ENCODE data around the gene IPMK. TPM values are rescaled to one million over a fixed set of nuclear protein-coding genes. Genes with fewer than 3 reads are reported as not detected.

IPMK gene
- total and polyA plus RNA-seq, 3 experiments from 2014 or later = 1.6 to 7.6 (median 7.0) TPM

GRCh38 chr10:58278274-58278961 is 10.7 kb upstream of the IPMK start:
- Histone ChIP-seq H3K9me3 (ENCODE audit: low read length) (no peaks in the 10 kb centered on the region), H3K4me3 (ENCODE audit: low read length) (no peak overlapping the region), H3K27ac (ENCODE audit: low read depth, low read length) (no peak overlapping the region), H3K27me3 (ENCODE audit: insufficient read depth, low read length, poor library complexity, severe bottlenecking) (no peaks in the 10 kb centered on the region), H3K4me1 (ENCODE audit: insufficient read depth, low read length) (no peaks in the 10 kb centered on the region), H3K36me3 (ENCODE audit: insufficient read depth, low read length) (no peaks in the 10 kb centered on the region)
- Mint-ChIP-seq H3K27me3 (no peaks in the 10 kb centered on the region), H3K36me3 (peaks cover 4 to 20% (median 8%) of the 10 kb centered on the region in 3 donors), H3K4me3 (no peak overlapping the region), H3K27ac (no peak overlapping the region), H3K4me1 (peaks cover 12 to 16% (median 14%) of the 10 kb centered on the region in 3 donors), H3K9me3 (no peaks in the 10 kb centered on the region)
- no peak for DNase-seq
- POLR2A ChIA-PET = no interaction called here
- CTCF ChIA-PET = interaction anchor here (1.0 kb wide), 1 partner anchor 10 kb away, joined by 4 read pairs; the partner anchor contains the start of gene CISD1

- no peak for DNase-seq
- Histone ChIP-seq H3K9me3 (ENCODE audit: low read length) (no peaks in the 10 kb centered on the region), H3K27ac (ENCODE audit: low read depth, low read length) (no peak overlapping the region), H3K4me1 (ENCODE audit: insufficient read depth, low read length) (no peaks in the 10 kb centered on the region), H3K4me3 (ENCODE audit: low read length) (no peak overlapping the region), H3K36me3 (ENCODE audit: insufficient read depth, low read length) (no peaks in the 10 kb centered on the region), H3K27me3 (ENCODE audit: insufficient read depth, low read length, poor library complexity, severe bottlenecking) (no peaks in the 10 kb centered on the region)
- ChIA-PET POLR2A (no interaction called here), CTCF (interaction anchor here (1.7 kb wide), 1 partner anchor 15 kb away, joined by 3 read pairs; no protein-coding TSS in a partner anchor)
- H3K4me3 Mint-ChIP-seq = no peak overlapping the region
- H3K36me3 Mint-ChIP-seq = peaks cover 4 to 20% (median 8%) of the 10 kb centered on the region in 3 donors
- no peaks in the 10 kb centered on the region for H3K9me3 Mint-ChIP-seq
- peaks cover 0 to 3% (median 0%) of the 10 kb centered on the region in 3 donors for H3K4me1 Mint-ChIP-seq
- H3K27ac Mint-ChIP-seq = no peak overlapping the region
- no peaks in the 10 kb centered on the region for H3K27me3 Mint-ChIP-seq
Measured at GRCh38 chr10:58275908-58276307, 8.2 kb upstream of the IPMK start.

GRCh38 chr10:58275261-58275660 is 7.6 kb upstream of the IPMK start:
- no peaks in the 10 kb centered on the region for H3K9me3 ChIP-seq (ENCODE audit: low read length)
- peaks cover 6% of the 10 kb centered on the region for H3K4me1 ChIP-seq (ENCODE audit: insufficient read depth, low read length)
- Mint-ChIP-seq H3K27me3 (no peaks in the 10 kb centered on the region), H3K4me3 (no peak overlapping the region), H3K4me1 (peaks cover 4 to 8% (median 5%) of the 10 kb centered on the region in 3 donors), H3K27ac (no peak overlapping the region), H3K36me3 (peaks cover 4 to 20% (median 8%) of the 10 kb centered on the region in 3 donors), H3K9me3 (no peaks in the 10 kb centered on the region)
- no peak overlapping the region for H3K4me3 ChIP-seq (ENCODE audit: low read length)
- POLR2A ChIA-PET = no interaction called here
- CTCF ChIA-PET = interaction anchor here (1.7 kb wide), 1 partner anchor 15 kb away, joined by 3 read pairs; no protein-coding TSS in a partner anchor
- H3K36me3 ChIP-seq (ENCODE audit: insufficient read depth, low read length) = no peaks in the 10 kb centered on the region
- DNase-seq = no peak
- no peak overlapping the region for H3K27ac ChIP-seq (ENCODE audit: low read depth, low read length)
- no peaks in the 10 kb centered on the region for H3K27me3 ChIP-seq (ENCODE audit: insufficient read depth, low read length, poor library complexity, severe bottlenecking)

GRCh38 chr10:58269782-58270290 is 2.1 kb upstream of the IPMK start:
- Histone ChIP-seq H3K4me1 (ENCODE audit: insufficient read depth, low read length) (peaks cover 28% of the 10 kb centered on the region), H3K36me3 (ENCODE audit: insufficient read depth, low read length) (no peaks in the 10 kb centered on the region), H3K27ac (ENCODE audit: low read depth, low read length) (peak overlapping the region; percentile 72), H3K27me3 (ENCODE audit: insufficient read depth, low read length, poor library complexity, severe bottlenecking) (no peaks in the 10 kb centered on the region), H3K9me3 (ENCODE audit: low read length) (no peaks in the 10 kb centered on the region), H3K4me3 (ENCODE audit: low read length) (peak overlapping the region; percentile 78)
- Mint-ChIP-seq H3K27ac (peak overlapping the region in 5 of 8 donors; percentile 93 to 99 (median 96)), H3K27me3 (no peaks in the 10 kb centered on the region), H3K9me3 (no peaks in the 10 kb centered on the region), H3K4me3 (peak overlapping the region; percentile 94 to 99 (median 98)), H3K4me1 (peaks cover 34 to 51% (median 48%) of the 10 kb centered on the region in 3 donors), H3K36me3 (peaks cover 0 to 25% (median 0%) of the 10 kb centered on the region in 3 donors)
- POLR2A ChIA-PET = interaction anchor here (2.5 kb wide), 1 partner anchor 115 kb away, joined by 25 read pairs; the partner anchor contains the start of gene TFAM
- DNase-seq = no peak
- CTCF ChIA-PET = interaction anchor here (1.2 to 1.5 kb wide), 2 partner anchors 92 to 118 kb away, joined by 4 to 5 read pairs; no protein-coding TSS in a partner anchor

- Histone ChIP-seq H3K27me3 (ENCODE audit: insufficient read depth, low read length, poor library complexity, severe bottlenecking) (no peaks in the 10 kb centered on the region), H3K27ac (ENCODE audit: low read depth, low read length) (peak within 1 kb of the TSS; percentile 85), H3K4me1 (ENCODE audit: insufficient read depth, low read length) (peaks cover 32% of the 10 kb centered on the region), H3K9me3 (ENCODE audit: low read length) (no peaks in the 10 kb centered on the region), H3K36me3 (ENCODE audit: insufficient read depth, low read length) (no peaks in the 10 kb centered on the region), H3K4me3 (ENCODE audit: low read length) (peak within 1 kb of the TSS; percentile 78)
- Mint-ChIP-seq H3K36me3 (peaks cover 0 to 25% (median 0%) of the 10 kb centered on the region in 3 donors), H3K27me3 (no peaks in the 10 kb centered on the region), H3K4me3 (peak within 1 kb of the TSS; percentile 94 to 99 (median 98)), H3K4me1 (peaks cover 41 to 55% (median 55%) of the 10 kb centered on the region in 3 donors), H3K27ac (peak within 1 kb of the TSS; percentile 93 to 99 (median 97)), H3K9me3 (no peaks in the 10 kb centered on the region)
- CTCF ChIA-PET = interaction anchor here (1.1 to 2.0 kb wide), 9 partner anchors 8 to 1637 kb away, joined by 3 to 14 read pairs (median 4); partner anchors contain the start of genes CCDC6 and TFAM
- POLR2A ChIA-PET = interaction anchor here (2.5 kb wide), 1 partner anchor 116 kb away, joined by 25 read pairs; the partner anchor contains the start of gene TFAM
- peak; percentile 89 to 96 (median 95) for DNase-seq
Measured at GRCh38 chr10:58268946-58269781, 1.5 kb upstream of the IPMK start, which contains the start of gene CISD1. CISD1 (plus strand) TSS chr10:58269162; CDS start chr10:58269274, 112 bp downstream.

- CTCF ChIA-PET = interaction anchor here (1.1 to 2.0 kb wide), 9 partner anchors 9 to 1638 kb away, joined by 3 to 14 read pairs (median 4); partner anchors contain the start of genes CCDC6 and TFAM
- no peaks in the 10 kb centered on the region for H3K9me3 ChIP-seq (ENCODE audit: low read length)
- H3K4me1 ChIP-seq (ENCODE audit: insufficient read depth, low read length) = peaks cover 32% of the 10 kb centered on the region
- peak overlapping the region; percentile 94 to 99 (median 98) for H3K4me3 Mint-ChIP-seq
- peaks cover 0 to 25% (median 0%) of the 10 kb centered on the region in 3 donors for H3K36me3 Mint-ChIP-seq
- POLR2A ChIA-PET = interaction anchor here (0.6 to 2.5 kb wide), 3 partner anchors 65 to 119 kb away, joined by 3 to 25 read pairs (median 3); partner anchors contain the start of gene TFAM
- no peaks in the 10 kb centered on the region for H3K9me3 Mint-ChIP-seq
- no peaks in the 10 kb centered on the region for H3K27me3 ChIP-seq (ENCODE audit: insufficient read depth, low read length, poor library complexity, severe bottlenecking)
- peaks cover 41 to 62% (median 61%) of the 10 kb centered on the region in 3 donors for H3K4me1 Mint-ChIP-seq
- H3K27me3 Mint-ChIP-seq = no peaks in the 10 kb centered on the region
- H3K27ac ChIP-seq (ENCODE audit: low read depth, low read length) = peak overlapping the region; percentile 85
- DNase-seq = no peak
- peak overlapping the region; percentile 93 to 99 (median 97) for H3K27ac Mint-ChIP-seq
- H3K36me3 ChIP-seq (ENCODE audit: insufficient read depth, low read length) = no peaks in the 10 kb centered on the region
- peak overlapping the region; percentile 78 for H3K4me3 ChIP-seq (ENCODE audit: low read length)
Measured at GRCh38 chr10:58268454-58268945, 806 bp upstream of the IPMK start.

Data from CD8-positive, alpha-beta memory T cell (primary cell).